ENCODE data around the gene PLOD2.

DNA sequence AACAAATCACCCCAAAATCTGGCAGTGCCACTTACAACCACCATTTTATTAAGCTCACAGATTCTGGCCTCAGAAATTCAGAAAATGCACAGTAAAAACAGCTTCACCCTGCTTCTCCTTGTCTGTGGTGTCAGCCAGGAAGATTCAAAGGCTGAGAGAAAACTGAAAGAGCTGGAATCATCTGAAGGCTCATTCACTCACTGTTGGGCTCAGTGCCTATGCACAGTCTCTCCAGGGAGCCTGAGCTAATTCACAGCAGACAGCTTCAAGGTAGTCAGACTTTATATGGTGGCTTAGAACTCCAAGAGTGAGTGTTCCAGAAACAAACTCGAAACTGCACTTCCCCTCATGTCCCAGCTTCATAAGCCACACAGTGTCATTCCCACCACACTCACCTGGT, 16.5 kb upstream of the PLOD2 start:
- TF ChIP-seq EZH2 (IDR thresholded peaks at IDR 0.05; ENCODE audit: insufficient read depth, poor library complexity, severe bottlenecking) = no peak
- TF ChIP-seq EZH2phosphoT487 (IDR thresholded peaks at IDR 0.05; ENCODE audit: insufficient read depth, low read depth) = no peak

All from GM23248 (cell line).